GM18517 (cell line): Measurements from ENCODE around the gene ADRM1.

Source experiments
- ATAC-seq: cut with Tn5 transposase; IDR thresholded peaks from one replicate; pipeline ENCODE4 v1.9.1; 2021; ENCODE audit warnings: mild to moderate bottlenecking, moderate library complexity; ENCODE audit not compliant: unreplicated experiment

The ADRM1 gene

GRCh38 chr20:62280303-62280702, 22.5 kb upstream of the ADRM1 start:
- ATAC-seq, result no peak

GRCh38 chr20:62281161-62281933, 21.4 kb upstream of the ADRM1 start:
- no peak for ATAC-seq

- ATAC-seq, result no peak
Observed at GRCh38 chr20:62282103-62282502, 20.7 kb upstream of the ADRM1 start.

GRCh38 chr20:62282877-62283503, 19.8 kb upstream of the ADRM1 start:
- ATAC-seq, result no peak

- no peak for ATAC-seq
Observed at GRCh38 chr20:62284448-62284847, 18.3 kb upstream of the ADRM1 start.

GRCh38 chr20:62285151-62285550, 17.6 kb upstream of the ADRM1 start:
- no peak for ATAC-seq

GRCh38 chr20:62285722-62286121, 17.1 kb upstream of the ADRM1 start:
- ATAC-seq, result no peak

GRCh38 chr20:62286493-62287064, 16.2 kb upstream of the ADRM1 start:
- no peak for ATAC-seq

- ATAC-seq, result no peak
Observed at GRCh38 chr20:62287129-62287528, 15.7 kb upstream of the ADRM1 start.

- no peak for ATAC-seq
Observed at GRCh38 chr20:62287759-62288534, 14.8 kb upstream of the ADRM1 start.

GRCh38 chr20:62288535-62289105, 14.2 kb upstream of the ADRM1 start:
- no peak for ATAC-seq

- no peak for ATAC-seq
Observed at GRCh38 chr20:62289131-62289530, 13.7 kb upstream of the ADRM1 start.

GRCh38 chr20:62289898-62290297, 12.9 kb upstream of the ADRM1 start:
- no peak for ATAC-seq

GRCh38 chr20:62291251-62292066, 11.3 kb upstream of the ADRM1 start:
- no peak for ATAC-seq

GRCh38 chr20:62292108-62292507, 10.7 kb upstream of the ADRM1 start:
- no peak for ATAC-seq

GRCh38 chr20:62293111-62293784, 9.5 kb upstream of the ADRM1 start:
- ATAC-seq, result no peak

- ATAC-seq, result no peak
Observed at GRCh38 chr20:62293946-62294345, 8.9 kb upstream of the ADRM1 start.

GRCh38 chr20:62294516-62294915, 8.3 kb upstream of the ADRM1 start:
- no peak for ATAC-seq

- ATAC-seq, result no peak
Observed at GRCh38 chr20:62296724-62297448, 5.9 kb upstream of the ADRM1 start.
